ENCODE results near the gene VILL.
A peak's percentile ranks its signal among the peaks of the same experiment; 100 is the strongest.
"Not testable (repeated sequence)": the region's sequence is repeated elsewhere in the genome, so short reads cannot be mapped to it uniquely, and the experiment has no call there.

The VILL gene

GRCh38 chr3:38039899-38040261 is 49.3 kb downstream of the VILL start:
- peak; percentile 15 for DNase-seq

- DNase-seq = no peak
Observed at GRCh38 chr3:38040401-38040800, 49.8 kb downstream of the VILL start.

DNA sequence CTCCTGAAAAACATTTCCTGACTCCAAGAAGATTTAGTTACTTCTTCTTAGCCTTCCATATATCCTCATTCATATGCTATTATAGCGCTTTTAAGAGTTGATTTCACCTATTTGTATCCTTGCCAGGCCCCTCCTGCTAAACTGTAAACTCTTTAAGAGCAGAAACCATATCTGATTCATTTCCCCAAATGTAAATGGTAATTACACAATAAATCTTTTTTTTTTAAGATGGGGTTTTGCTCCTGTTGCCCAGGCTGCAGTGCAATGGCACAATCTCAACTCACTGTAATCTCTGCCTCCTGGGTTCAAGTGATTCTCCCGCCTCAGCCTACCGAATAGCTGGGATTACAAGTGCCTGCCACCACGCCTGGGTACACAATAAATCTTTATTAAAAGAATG is 52.9 kb downstream of the VILL start:
- DNase-seq = no peak

DNA sequence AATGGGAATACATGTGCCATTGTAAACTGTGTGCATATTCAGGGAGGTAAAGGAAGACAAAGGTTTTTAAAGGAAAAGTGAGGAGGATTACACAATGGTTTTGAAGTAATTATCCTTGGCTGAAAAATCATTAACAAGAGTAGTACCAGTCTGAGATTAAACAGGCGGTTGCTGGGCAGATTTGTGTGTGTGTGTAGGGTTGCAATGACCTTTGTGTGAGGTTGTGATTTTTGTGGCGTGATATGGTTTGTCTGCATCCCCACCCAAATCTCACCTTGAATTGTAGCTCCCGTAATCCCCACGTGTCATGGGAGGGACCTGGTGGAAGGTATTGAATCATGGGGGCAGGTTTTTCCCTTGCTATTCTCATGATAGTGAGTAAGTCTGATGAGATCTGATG is 55.4 kb downstream of the VILL start:
- DNase-seq = no peak

GRCh38 chr3:38046821-38047220 is 56.2 kb downstream of the VILL start:
- no peak for DNase-seq

DNA sequence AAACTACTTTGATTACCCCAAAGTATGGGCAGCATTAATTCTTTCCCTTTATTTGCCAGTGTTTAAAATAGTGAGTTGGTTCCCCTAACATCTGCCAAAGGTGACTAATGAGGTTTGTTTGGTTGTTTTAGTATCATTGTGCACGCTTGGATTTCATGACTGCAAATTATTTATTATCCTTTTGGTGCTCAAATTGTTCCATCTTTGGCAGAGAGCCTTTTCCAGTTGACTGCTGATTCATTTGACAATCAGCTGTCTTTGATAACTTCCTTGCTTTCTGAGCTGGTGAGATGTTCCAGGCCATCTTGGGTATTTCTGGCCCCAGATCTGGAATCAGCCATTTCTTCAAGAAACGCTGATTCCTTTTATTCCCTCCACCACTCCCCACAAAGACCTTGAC is 57.3 kb downstream of the VILL start:
- DNase-seq = no peak

GRCh38 chr3:38049358-38050126 is 59.0 kb downstream of the VILL start:
- DNase-seq = no peak

DNA sequence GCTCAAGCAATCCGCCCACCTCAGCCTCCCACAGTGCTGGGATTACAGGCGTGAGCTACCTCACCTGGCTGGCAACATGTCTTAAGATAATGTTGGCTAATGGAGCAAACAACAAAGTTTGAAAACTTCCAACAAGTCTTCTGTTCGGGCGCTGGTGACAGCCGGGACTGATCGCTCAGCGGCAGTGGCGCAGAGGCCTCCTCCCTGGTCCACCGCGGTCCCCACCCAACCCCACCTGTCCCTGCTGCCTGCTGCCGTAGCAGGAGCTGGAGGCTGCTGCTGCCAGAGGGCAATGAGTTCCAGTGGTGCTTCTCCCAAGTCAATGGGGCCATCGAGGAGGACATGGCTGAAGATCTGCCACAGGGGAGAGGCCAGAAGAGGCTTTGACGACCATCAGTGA is 60.5 kb downstream of the VILL start:
- no peak for DNase-seq

DNA sequence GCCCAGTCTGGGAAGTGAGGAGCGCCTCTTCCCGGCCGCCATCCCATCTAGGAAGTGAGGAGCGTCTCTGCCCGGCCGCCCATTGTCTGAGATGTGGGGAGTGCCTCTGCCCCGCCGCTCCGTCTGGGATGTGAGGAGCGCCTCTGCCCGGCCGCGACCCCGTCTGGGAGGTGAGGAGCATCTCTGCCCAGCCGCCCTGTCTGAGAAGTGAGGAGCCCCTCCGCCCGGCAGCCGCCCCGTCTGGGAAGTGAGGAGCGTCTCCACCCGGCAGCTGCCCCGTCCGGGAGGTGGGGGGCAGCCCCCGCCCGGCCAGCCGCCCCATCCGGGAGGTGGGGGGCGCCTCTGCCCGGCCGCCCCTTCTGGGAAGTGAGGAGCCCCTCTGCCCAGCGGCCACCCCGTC is 62.7 kb downstream of the VILL start:
- DNase-seq = not testable (repeated sequence)

DNA sequence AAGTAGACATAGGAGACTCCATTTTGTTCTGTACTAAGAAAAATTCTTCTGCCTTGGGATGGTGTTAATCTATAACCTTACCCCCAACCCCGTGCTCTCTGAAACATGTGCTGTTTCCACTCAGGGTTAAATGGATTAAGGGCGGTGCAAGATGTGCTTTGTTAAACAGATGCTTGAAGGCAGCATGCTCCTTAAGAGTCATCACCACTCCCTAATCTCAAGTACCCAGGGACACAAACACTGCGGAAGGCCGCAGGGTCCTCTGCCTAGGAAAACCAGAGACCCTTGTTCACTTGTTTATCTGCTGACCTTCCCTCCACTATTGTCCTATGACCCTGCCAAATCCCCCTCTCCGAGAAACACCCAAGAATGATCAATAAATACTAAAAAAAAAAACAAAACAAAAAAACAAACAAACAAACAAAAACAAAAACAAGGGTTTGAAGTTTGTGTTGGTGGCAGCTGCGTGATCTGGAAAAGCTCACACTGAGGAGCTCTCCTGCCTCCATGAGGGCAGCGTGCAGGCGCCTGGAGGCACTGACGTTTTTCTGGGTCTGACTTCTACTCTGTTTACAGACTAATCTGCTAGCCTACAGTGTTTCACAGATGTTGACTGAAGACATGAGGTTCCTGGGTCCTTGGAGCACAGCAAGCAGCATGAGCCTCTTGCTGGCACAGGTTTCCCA is 63.4 kb downstream of the VILL start:
- not testable (repeated sequence) for DNase-seq

DNA sequence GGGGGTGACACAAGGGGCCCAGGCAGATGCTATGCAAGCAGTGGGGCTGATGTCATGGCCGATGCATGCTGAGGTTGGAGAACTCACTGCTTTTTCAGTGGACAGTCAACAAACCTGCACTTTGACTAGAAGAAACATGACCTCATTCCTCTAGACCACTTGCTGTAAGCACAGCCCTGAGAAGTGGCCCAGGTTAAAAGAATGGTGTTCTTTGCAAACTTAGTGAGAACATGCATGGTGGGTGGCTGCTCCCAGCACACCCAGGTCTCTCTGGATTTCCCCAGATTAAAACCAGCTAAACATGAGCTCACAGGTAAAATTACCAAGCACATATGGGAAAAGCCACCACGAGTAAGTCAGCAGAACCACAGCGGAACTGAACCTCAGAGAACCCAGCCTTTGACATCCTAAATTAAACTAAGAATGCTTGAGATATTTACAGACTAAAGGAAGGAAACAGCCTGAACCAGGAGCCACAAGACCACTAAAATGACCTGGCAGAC is 64.0 kb downstream of the VILL start:
- no peak for DNase-seq
